HEK293 (cell line): Measurements from ENCODE around the gene LGALS7.

Source experiments
- CTCF ChIA-PET: fragments of 350-600 bp; formaldehyde crosslinking; extraction: SDS; loops from one replicate; lab custom pipeline; 2021; ENCODE audit warnings: antibody characterized with exemption; lab: Yijun Ruan, JAX
- POLR2A ChIA-PET: fragments of 300-600 bp; formaldehyde crosslinking; extraction: SDS; loops from one replicate; lab custom pipeline; 2020; ENCODE audit warnings: antibody characterized with exemption, inconsistent platforms; lab: Yijun Ruan, JAX
- H3K27ac ChIP-seq: fragments of 200-500 bp; sonication (Bioruptor generic); 2 replicates; pipeline ENCODE4 v1.5.1; 2014; ENCODE audit warnings: low read depth, low read length, control low read depth, inconsistent platforms; ENCODE audit errors: extremely low read depth
- H3K36me3 ChIP-seq, 2 experiments: fragments of 200-500 bp in 1 of 2; sonication (Bioruptor generic) in 1 of 2; 1 replicate in 1 of 2; 2 replicates in 1 of 2; pipeline ENCODE4 v1.5.1; 2014 to 2017; ENCODE audit warnings: inconsistent platforms in 2 of 2, low read length in 2 of 2; ENCODE audit not compliant: control insufficient read depth in 2 of 2, insufficient read depth in 1 of 2
- H3K4me1 ChIP-seq: fragments of 200-500 bp; sonication (Bioruptor generic); 2 replicates; pipeline ENCODE4 v1.5.1; 2014; ENCODE audit warnings: mild to moderate bottlenecking, low read length, inconsistent platforms; ENCODE audit not compliant: control insufficient read depth, insufficient read depth
- H3K4me3 ChIP-seq: 2 replicates; pipeline ENCODE4 v1.5.1; 2011; ENCODE audit warnings: low read depth, mild to moderate bottlenecking, control low read depth, low read length, moderate library complexity
- H3K9me3 ChIP-seq: fragments of 200-500 bp; sonication (Bioruptor generic); 2 replicates; pipeline ENCODE4 v1.5.1; 2014; ENCODE audit warnings: low read depth, low read length, inconsistent platforms; ENCODE audit not compliant: control insufficient read depth, insufficient read depth
- GLIS1 ChIP-seq: fragments of 450-650 bp; formaldehyde crosslinking; IDR thresholded peaks from 2 replicates; pipeline ENCODE4 v1.5.1; 2016; ENCODE audit warnings: missing biosample characterization, missing genetic modification characterization
- GLIS2 ChIP-seq: fragments of 450-650 bp; formaldehyde crosslinking; IDR thresholded peaks from 2 replicates; pipeline ENCODE4 v1.5.1; 2016; ENCODE audit warnings: missing biosample characterization, missing genetic modification characterization
- KLF8 ChIP-seq: fragments of 450-650 bp; formaldehyde crosslinking; IDR thresholded peaks from 2 replicates; pipeline ENCODE4 v1.5.1; 2016; ENCODE audit warnings: missing biosample characterization, missing genetic modification characterization
- MYNN ChIP-seq: fragments of 450-650 bp; formaldehyde crosslinking; IDR thresholded peaks from 2 replicates; pipeline ENCODE4 v1.5.1; 2016; ENCODE audit warnings: missing biosample characterization, missing genetic modification characterization, borderline replicate concordance
- SCRT1 ChIP-seq: fragments of 450-650 bp; formaldehyde crosslinking; IDR thresholded peaks from 2 replicates; pipeline ENCODE4 v1.5.1; 2016; ENCODE audit warnings: missing biosample characterization, missing genetic modification characterization, borderline replicate concordance
- YY2 ChIP-seq: fragments of 450-650 bp; formaldehyde crosslinking; IDR thresholded peaks from 2 replicates; pipeline ENCODE4 v1.5.1; 2016; ENCODE audit warnings: missing biosample characterization, missing genetic modification characterization
- ZBTB6 ChIP-seq: fragments of 450-650 bp; formaldehyde crosslinking; IDR thresholded peaks from 2 replicates; pipeline ENCODE4 v1.5.1; 2017; ENCODE audit warnings: missing biosample characterization, missing genetic modification characterization
- ZBTB8A ChIP-seq: fragments of 450-650 bp; formaldehyde crosslinking; IDR thresholded peaks from 2 replicates; pipeline ENCODE4 v1.5.1; 2016; ENCODE audit warnings: missing biosample characterization, missing genetic modification characterization
- ZNF138 ChIP-seq: fragments of 450-650 bp; formaldehyde crosslinking; IDR thresholded peaks from 2 replicates; pipeline ENCODE4 v1.5.1; 2016; ENCODE audit warnings: missing biosample characterization, missing genetic modification characterization, borderline replicate concordance
- ZNF211 ChIP-seq: fragments of 450-650 bp; formaldehyde crosslinking; IDR thresholded peaks from 2 replicates; pipeline ENCODE4 v1.5.1; 2016; ENCODE audit warnings: low read depth, missing biosample characterization, missing genetic modification characterization
- ZNF24 ChIP-seq: fragments of 450-650 bp; formaldehyde crosslinking; IDR thresholded peaks from 2 replicates; pipeline ENCODE4 v1.5.1; 2016; ENCODE audit warnings: missing biosample characterization, missing genetic modification characterization
- ZNF302 ChIP-seq: fragments of 450-650 bp; formaldehyde crosslinking; IDR thresholded peaks from 2 replicates; pipeline ENCODE4 v1.5.1; 2016; ENCODE audit warnings: missing biosample characterization, missing genetic modification characterization, low read depth
- ZNF324 ChIP-seq: fragments of 450-650 bp; formaldehyde crosslinking; IDR thresholded peaks from 2 replicates; pipeline ENCODE4 v1.5.1; 2016; ENCODE audit warnings: missing biosample characterization, missing genetic modification characterization
- ZNF513 ChIP-seq: fragments of 450-650 bp; IDR thresholded peaks from 2 replicates; pipeline ENCODE4 v1.5.1; 2018; ENCODE audit warnings: missing biosample characterization, missing genetic modification characterization
- ZNF521 ChIP-seq: fragments of 450-650 bp; formaldehyde crosslinking; IDR thresholded peaks from 2 replicates; pipeline ENCODE4 v1.5.1; 2017; ENCODE audit warnings: missing biosample characterization, mild to moderate bottlenecking, missing genetic modification characterization
- TF ChIP-seq, protein P1 (sequence below): fragments of 450-650 bp; IDR thresholded peaks from 2 replicates; pipeline ENCODE4 v1.5.1; 2018; ENCODE audit warnings: missing biosample characterization, mild to moderate bottlenecking, missing genetic modification characterization
- TF ChIP-seq, protein P2 (sequence below): fragments of 450-650 bp; formaldehyde crosslinking; IDR thresholded peaks from 2 replicates; pipeline ENCODE4 v1.5.1; 2016; ENCODE audit warnings: missing biosample characterization, missing genetic modification characterization
- TF ChIP-seq, protein P3 (sequence below): fragments of 450-650 bp; formaldehyde crosslinking; IDR thresholded peaks from 2 replicates; pipeline ENCODE4 v1.5.1; 2016; ENCODE audit warnings: missing biosample characterization, missing genetic modification characterization, borderline replicate concordance
- TF ChIP-seq, protein P4 (sequence below): fragments of 450-650 bp; formaldehyde crosslinking; IDR thresholded peaks from 2 replicates; pipeline ENCODE4 v1.5.1; 2016; ENCODE audit warnings: missing biosample characterization, missing genetic modification characterization

The LGALS7 gene

GRCh38 chr19:38737921-38738737 lies 35.2 kb downstream of the LGALS7 start (continued):
- TF ChIP-seq, protein P1, sequence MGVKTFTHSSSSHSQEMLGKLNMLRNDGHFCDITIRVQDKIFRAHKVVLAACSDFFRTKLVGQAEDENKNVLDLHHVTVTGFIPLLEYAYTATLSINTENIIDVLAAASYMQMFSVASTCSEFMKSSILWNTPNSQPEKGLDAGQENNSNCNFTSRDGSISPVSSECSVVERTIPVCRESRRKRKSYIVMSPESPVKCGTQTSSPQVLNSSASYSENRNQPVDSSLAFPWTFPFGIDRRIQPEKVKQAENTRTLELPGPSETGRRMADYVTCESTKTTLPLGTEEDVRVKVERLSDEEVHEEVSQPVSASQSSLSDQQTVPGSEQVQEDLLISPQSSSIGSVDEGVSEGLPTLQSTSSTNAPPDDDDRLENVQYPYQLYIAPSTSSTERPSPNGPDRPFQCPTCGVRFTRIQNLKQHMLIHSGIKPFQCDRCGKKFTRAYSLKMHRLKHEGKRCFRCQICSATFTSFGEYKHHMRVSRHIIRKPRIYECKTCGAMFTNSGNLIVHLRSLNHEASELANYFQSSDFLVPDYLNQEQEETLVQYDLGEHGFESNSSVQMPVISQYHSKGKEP (tag by site-specific recombination): no peak
- TF ChIP-seq, protein P2, sequence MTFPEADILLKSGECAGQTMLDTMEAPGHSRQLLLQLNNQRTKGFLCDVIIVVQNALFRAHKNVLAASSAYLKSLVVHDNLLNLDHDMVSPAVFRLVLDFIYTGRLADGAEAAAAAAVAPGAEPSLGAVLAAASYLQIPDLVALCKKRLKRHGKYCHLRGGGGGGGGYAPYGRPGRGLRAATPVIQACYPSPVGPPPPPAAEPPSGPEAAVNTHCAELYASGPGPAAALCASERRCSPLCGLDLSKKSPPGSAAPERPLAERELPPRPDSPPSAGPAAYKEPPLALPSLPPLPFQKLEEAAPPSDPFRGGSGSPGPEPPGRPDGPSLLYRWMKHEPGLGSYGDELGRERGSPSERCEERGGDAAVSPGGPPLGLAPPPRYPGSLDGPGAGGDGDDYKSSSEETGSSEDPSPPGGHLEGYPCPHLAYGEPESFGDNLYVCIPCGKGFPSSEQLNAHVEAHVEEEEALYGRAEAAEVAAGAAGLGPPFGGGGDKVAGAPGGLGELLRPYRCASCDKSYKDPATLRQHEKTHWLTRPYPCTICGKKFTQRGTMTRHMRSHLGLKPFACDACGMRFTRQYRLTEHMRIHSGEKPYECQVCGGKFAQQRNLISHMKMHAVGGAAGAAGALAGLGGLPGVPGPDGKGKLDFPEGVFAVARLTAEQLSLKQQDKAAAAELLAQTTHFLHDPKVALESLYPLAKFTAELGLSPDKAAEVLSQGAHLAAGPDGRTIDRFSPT (tag by site-specific recombination): peak; percentile 54; the same call in 1 of the 2 replicates
- TF ChIP-seq, protein P3, sequence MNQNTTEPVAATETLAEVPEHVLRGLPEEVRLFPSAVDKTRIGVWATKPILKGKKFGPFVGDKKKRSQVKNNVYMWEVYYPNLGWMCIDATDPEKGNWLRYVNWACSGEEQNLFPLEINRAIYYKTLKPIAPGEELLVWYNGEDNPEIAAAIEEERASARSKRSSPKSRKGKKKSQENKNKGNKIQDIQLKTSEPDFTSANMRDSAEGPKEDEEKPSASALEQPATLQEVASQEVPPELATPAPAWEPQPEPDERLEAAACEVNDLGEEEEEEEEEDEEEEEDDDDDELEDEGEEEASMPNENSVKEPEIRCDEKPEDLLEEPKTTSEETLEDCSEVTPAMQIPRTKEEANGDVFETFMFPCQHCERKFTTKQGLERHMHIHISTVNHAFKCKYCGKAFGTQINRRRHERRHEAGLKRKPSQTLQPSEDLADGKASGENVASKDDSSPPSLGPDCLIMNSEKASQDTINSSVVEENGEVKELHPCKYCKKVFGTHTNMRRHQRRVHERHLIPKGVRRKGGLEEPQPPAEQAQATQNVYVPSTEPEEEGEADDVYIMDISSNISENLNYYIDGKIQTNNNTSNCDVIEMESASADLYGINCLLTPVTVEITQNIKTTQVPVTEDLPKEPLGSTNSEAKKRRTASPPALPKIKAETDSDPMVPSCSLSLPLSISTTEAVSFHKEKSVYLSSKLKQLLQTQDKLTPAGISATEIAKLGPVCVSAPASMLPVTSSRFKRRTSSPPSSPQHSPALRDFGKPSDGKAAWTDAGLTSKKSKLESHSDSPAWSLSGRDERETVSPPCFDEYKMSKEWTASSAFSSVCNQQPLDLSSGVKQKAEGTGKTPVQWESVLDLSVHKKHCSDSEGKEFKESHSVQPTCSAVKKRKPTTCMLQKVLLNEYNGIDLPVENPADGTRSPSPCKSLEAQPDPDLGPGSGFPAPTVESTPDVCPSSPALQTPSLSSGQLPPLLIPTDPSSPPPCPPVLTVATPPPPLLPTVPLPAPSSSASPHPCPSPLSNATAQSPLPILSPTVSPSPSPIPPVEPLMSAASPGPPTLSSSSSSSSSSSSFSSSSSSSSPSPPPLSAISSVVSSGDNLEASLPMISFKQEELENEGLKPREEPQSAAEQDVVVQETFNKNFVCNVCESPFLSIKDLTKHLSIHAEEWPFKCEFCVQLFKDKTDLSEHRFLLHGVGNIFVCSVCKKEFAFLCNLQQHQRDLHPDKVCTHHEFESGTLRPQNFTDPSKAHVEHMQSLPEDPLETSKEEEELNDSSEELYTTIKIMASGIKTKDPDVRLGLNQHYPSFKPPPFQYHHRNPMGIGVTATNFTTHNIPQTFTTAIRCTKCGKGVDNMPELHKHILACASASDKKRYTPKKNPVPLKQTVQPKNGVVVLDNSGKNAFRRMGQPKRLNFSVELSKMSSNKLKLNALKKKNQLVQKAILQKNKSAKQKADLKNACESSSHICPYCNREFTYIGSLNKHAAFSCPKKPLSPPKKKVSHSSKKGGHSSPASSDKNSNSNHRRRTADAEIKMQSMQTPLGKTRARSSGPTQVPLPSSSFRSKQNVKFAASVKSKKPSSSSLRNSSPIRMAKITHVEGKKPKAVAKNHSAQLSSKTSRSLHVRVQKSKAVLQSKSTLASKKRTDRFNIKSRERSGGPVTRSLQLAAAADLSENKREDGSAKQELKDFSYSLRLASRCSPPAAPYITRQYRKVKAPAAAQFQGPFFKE (tag by site-specific recombination): no peak
- TF ChIP-seq ZNF24 (no peak), MYNN (tag by site-specific recombination) (no peak), KLF8 (tag by site-specific recombination) (no peak)

GRCh38 chr19:38737281-38737865 lies 35.9 kb downstream of the LGALS7 start:
- CTCF ChIA-PET: interaction anchor here (0.6 to 0.8 kb wide), 3 partner anchors 101 to 150 kb away, joined by 3 to 7 read pairs (median 3); no protein-coding TSS in a partner anchor
- TF ChIP-seq YY2 (tag by site-specific recombination) (no peak), ZNF138 (tag by site-specific recombination) (no peak), ZBTB8A (tag by site-specific recombination) (no peak), ZNF211 (tag by site-specific recombination) (no peak), ZNF324 (tag by site-specific recombination) (no peak), GLIS2 (tag by site-specific recombination) (no peak), SCRT1 (tag by site-specific recombination) (no peak), ZNF521 (tag by site-specific recombination) (no peak), ZNF513 (peak; percentile 77), ZNF302 (tag by site-specific recombination) (no peak), GLIS1 (tag by site-specific recombination) (no peak), ZBTB6 (tag by site-specific recombination) (no peak)
- TF ChIP-seq, protein P4, sequence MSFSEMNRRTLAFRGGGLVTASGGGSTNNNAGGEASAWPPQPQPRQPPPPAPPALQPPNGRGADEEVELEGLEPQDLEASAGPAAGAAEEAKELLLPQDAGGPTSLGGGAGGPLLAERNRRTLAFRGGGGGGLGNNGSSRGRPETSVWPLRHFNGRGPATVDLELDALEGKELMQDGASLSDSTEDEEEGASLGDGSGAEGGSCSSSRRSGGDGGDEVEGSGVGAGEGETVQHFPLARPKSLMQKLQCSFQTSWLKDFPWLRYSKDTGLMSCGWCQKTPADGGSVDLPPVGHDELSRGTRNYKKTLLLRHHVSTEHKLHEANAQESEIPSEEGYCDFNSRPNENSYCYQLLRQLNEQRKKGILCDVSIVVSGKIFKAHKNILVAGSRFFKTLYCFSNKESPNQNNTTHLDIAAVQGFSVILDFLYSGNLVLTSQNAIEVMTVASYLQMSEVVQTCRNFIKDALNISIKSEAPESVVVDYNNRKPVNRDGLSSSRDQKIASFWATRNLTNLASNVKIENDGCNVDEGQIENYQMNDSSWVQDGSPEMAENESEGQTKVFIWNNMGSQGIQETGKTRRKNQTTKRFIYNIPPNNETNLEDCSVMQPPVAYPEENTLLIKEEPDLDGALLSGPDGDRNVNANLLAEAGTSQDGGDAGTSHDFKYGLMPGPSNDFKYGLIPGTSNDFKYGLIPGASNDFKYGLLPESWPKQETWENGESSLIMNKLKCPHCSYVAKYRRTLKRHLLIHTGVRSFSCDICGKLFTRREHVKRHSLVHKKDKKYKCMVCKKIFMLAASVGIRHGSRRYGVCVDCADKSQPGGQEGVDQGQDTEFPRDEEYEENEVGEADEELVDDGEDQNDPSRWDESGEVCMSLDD (tag by site-specific recombination): 0 out of 2 replicates have a peak, but pooled peaks have one; percentile 12

More at GRCh38 chr19:38737281-38737865, 35.9 kb downstream of the LGALS7 start:
- Histone ChIP-seq H3K9me3 (no peaks in the 10 kb centered on the region), H3K27ac (no peak overlapping the region), H3K4me3 (no peak overlapping the region), H3K4me1 (peaks cover 5% of the 10 kb centered on the region), H3K36me3 (peaks cover 0 to 1% of the 10 kb centered on the region in 2 experiments; a peak in 1 of 3 replicates)
- POLR2A ChIA-PET: interaction anchor here (0.6 to 1.3 kb wide), 4 partner anchors 93 to 115 kb away, joined by 3 read pairs; no protein-coding TSS in a partner anchor
